ENCODE measurements around the gene IPCEF1.

GRCh38 chr6:154157706-154158105, 198.9 kb downstream of the IPCEF1 start:
- no peak for TF ChIP-seq CTCF (IDR thresholded peaks at IDR 0.05)
- TF ChIP-seq POLR2A (IDR thresholded peaks at IDR 0.05) = no peak

All from thyroid gland (tissue), 4 donors.